ENCODE results near the gene VWA1. TPM values are rescaled to one million over a fixed set of nuclear protein-coding genes. Genes with fewer than 3 reads are reported as not detected.
"Not testable (repeated sequence)": the region's sequence is repeated elsewhere in the genome, so short reads cannot be mapped to it uniquely, and the experiment has no call there.

Gene VWA1
- total and polyA plus RNA-seq, 4 donors: 18.3 to 81.3 (median 32.2) TPM

GRCh38 chr1:1428174-1428573, 7.3 kb upstream of the VWA1 start:
- Histone ChIP-seq H3K4me1 (ENCODE audit: control insufficient read depth in 4 of 4, insufficient read depth in 4 of 4, low read length in 3 of 4) (peaks cover 11 to 37% (median 26%) of the 10 kb centered on the region in 4 donors), H3K4me3 (ENCODE audit: low read depth in 1 of 3, low read length in 3 of 3) (no peak overlapping the region), H3K36me3 (ENCODE audit: control insufficient read depth in 4 of 4, insufficient read depth in 3 of 4, low read depth in 1 of 4, low read length in 3 of 4) (no peaks in the 10 kb centered on the region), H3K27ac (ENCODE audit: low read depth in 1 of 2, low read length in 2 of 2) (no peak overlapping the region), H3K27me3 (ENCODE audit: control insufficient read depth in 4 of 4, insufficient read depth in 4 of 4, low read length in 3 of 4) (no peaks in the 10 kb centered on the region), H3K9me3 (ENCODE audit: control insufficient read depth in 4 of 4, low read length in 3 of 4) (no peaks in the 10 kb centered on the region), H3K9ac (ENCODE audit: low read depth in 1 of 2, low read length in 2 of 2) (no peak overlapping the region)
- DNase-seq (ENCODE audit: low spot score): no peak
- WGBS: 90% methylated on average over 19 of the region's 19 CpGs
- TF ChIP-seq CTCF (IDR thresholded peaks at IDR 0.05; ENCODE audit: low read depth, low read length, missing input control) (no peak), RXRA (IDR thresholded peaks at IDR 0.05) (no peak), GABPA (IDR thresholded peaks at IDR 0.05 in 1 of 2, conservative IDR thresholded peaks at IDR 0.05 in 1 of 2) (no peak), EGR1 (IDR thresholded peaks at IDR 0.05; ENCODE audit: low read depth in 2 of 2) (no peak), ZBTB33 (IDR thresholded peaks at IDR 0.05) (no peak), YY1 (IDR thresholded peaks at IDR 0.05) (no peak), SP1 (IDR thresholded peaks at IDR 0.05) (no peak), JUND (IDR thresholded peaks at IDR 0.05) (no peak), TAF1 (conservative IDR thresholded peaks at IDR 0.05) (no peak), RAD21 (IDR thresholded peaks at IDR 0.05) (no peak), HNF4G (IDR thresholded peaks at IDR 0.05) (no peak), MAX (IDR thresholded peaks at IDR 0.05) (no peak)

- WGBS: 96% methylated on average over 6 of the region's 6 CpGs
- not testable (repeated sequence) for H3K9me3 ChIP-seq (ENCODE audit: control insufficient read depth in 4 of 4, low read length in 3 of 4); H3K36me3 ChIP-seq (ENCODE audit: control insufficient read depth in 4 of 4, insufficient read depth in 3 of 4, low read depth in 1 of 4, low read length in 3 of 4); H3K9ac ChIP-seq (ENCODE audit: low read depth in 1 of 2, low read length in 2 of 2); H3K27me3 ChIP-seq (ENCODE audit: control insufficient read depth in 4 of 4, insufficient read depth in 4 of 4, low read length in 3 of 4); H3K4me3 ChIP-seq (ENCODE audit: low read depth in 1 of 3, low read length in 3 of 3); H3K27ac ChIP-seq (ENCODE audit: low read depth in 1 of 2, low read length in 2 of 2); DNase-seq (ENCODE audit: low spot score)
- peaks cover 13 to 45% (median 33%) of the 10 kb centered on the region in 4 donors for H3K4me1 ChIP-seq (ENCODE audit: control insufficient read depth in 4 of 4, insufficient read depth in 4 of 4, low read length in 3 of 4)
Measured at GRCh38 chr1:1428967-1429366, 6.5 kb upstream of the VWA1 start.

GRCh38 chr1:1429671-1430073, 5.8 kb upstream of the VWA1 start:
- no peaks in the 10 kb centered on the region for H3K36me3 ChIP-seq (ENCODE audit: control insufficient read depth in 4 of 4, insufficient read depth in 3 of 4, low read depth in 1 of 4, low read length in 3 of 4)
- no peak overlapping the region for H3K4me3 ChIP-seq (ENCODE audit: low read depth in 1 of 3, low read length in 3 of 3)
- H3K27me3 ChIP-seq (ENCODE audit: control insufficient read depth in 4 of 4, insufficient read depth in 4 of 4, low read length in 3 of 4): no peaks in the 10 kb centered on the region
- H3K9ac ChIP-seq (ENCODE audit: low read depth in 1 of 2, low read length in 2 of 2): no peak overlapping the region
- no peak for TF ChIP-seq JUND (IDR thresholded peaks at IDR 0.05)
- peak; percentile 38 for TF ChIP-seq TAF1 (conservative IDR thresholded peaks at IDR 0.05)
- TF ChIP-seq FOXA2 (IDR thresholded peaks at IDR 0.05): peak; percentile 35
- WGBS: 55% methylated on average over 6 of the region's 6 CpGs
- H3K4me1 ChIP-seq (ENCODE audit: control insufficient read depth in 4 of 4, insufficient read depth in 4 of 4, low read length in 3 of 4): peaks cover 20 to 52% (median 41%) of the 10 kb centered on the region in 4 donors
- H3K27ac ChIP-seq (ENCODE audit: low read depth in 1 of 2, low read length in 2 of 2): peak overlapping the region; percentile 74 to 87
- no peaks in the 10 kb centered on the region for H3K9me3 ChIP-seq (ENCODE audit: control insufficient read depth in 4 of 4, low read length in 3 of 4)
- DNase-seq (ENCODE audit: low spot score): no peak

Data from liver (tissue), 9 donors.